IPS-18a (cell line): ENCODE data around the gene MARCKS.

Source experiments
- H3K27ac ChIP-seq: one replicate; pipeline ENCODE4 v1.5.1; 2013; ENCODE audit warnings: low read length
- H3K27me3 ChIP-seq: one replicate; pipeline ENCODE4 v1.6.1; 2013; ENCODE audit warnings: mild to moderate bottlenecking, low read length; ENCODE audit not compliant: control insufficient read depth, insufficient read depth
- H3K36me3 ChIP-seq: one replicate; pipeline ENCODE4 v1.6.1; 2013; ENCODE audit warnings: low read depth, low read length; ENCODE audit not compliant: control insufficient read depth
- H3K4me1 ChIP-seq: one replicate; pipeline ENCODE4 v1.6.1; 2013; ENCODE audit warnings: low read depth, low read length; ENCODE audit not compliant: control insufficient read depth
- H3K4me3 ChIP-seq: one replicate; pipeline ENCODE4 v1.5.1; 2013; ENCODE audit warnings: low read length
- H3K9ac ChIP-seq: one replicate; pipeline ENCODE4 v1.6.1; 2013; ENCODE audit warnings: mild to moderate bottlenecking, low read length, moderate library complexity
- H3K9me3 ChIP-seq: one replicate; pipeline ENCODE4 v1.6.1; 2013; ENCODE audit warnings: low read depth, low read length; ENCODE audit not compliant: control insufficient read depth

MARCKS gene

DNA sequence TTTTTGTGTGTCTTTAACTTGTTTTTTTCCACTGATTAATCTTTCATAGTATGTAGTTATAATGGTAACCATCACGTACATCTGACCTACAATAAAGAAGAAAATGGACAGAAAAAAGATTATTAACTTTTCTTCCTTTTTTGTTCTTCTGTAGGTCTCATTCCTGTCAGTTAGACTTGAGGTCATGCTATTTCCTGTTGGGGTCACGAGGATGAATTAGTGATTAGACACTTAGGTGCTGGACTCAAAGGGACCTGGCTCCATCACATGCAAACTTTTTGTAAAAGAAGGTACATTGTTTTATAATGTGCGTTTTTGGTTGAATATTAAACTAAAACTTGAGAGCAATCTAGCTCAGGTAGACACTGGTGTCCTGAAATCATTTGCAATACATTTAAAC lies 14.8 kb downstream of the MARCKS start:
- no peak overlapping the region for H3K9ac ChIP-seq
- no peaks in the 10 kb centered on the region for H3K36me3 ChIP-seq
- no peak overlapping the region for H3K4me3 ChIP-seq
- H3K4me1 ChIP-seq: no peaks in the 10 kb centered on the region
- no peaks in the 10 kb centered on the region for H3K27me3 ChIP-seq
- no peak overlapping the region for H3K27ac ChIP-seq
- H3K9me3 ChIP-seq: no peaks in the 10 kb centered on the region

DNA sequence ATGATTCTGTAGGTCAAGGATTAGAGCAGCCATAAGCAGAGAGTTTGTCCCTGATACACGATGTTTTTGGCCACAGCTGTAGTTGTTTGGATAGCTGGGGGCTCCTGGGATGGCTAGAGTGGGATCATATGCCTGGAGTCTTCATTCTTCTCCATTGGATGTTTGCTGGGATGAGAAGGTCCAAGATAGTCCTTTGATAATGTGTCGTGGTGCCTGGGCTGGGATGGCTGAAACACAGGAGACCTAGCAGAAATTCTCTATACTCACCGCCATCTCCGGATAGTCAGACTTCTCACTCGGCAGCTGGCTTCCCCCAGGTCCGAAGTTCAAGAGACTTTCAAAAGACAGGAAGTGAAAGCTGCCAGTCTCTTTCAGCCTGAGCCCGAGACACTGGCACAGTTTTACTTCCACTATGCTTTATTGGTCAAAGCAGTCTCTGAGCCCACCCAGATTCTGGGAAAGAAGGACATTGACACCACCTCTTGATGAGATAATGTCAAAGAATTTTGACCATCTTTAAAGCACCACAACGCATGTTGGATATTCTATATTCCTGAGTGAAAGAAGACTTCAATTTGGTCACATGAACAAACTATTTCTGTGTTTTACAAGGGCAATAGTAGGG lies 16.0 kb downstream of the MARCKS start:
- no peak overlapping the region for H3K27ac ChIP-seq
- H3K27me3 ChIP-seq: no peaks in the 10 kb centered on the region
- no peak overlapping the region for H3K9ac ChIP-seq
- H3K36me3 ChIP-seq: no peaks in the 10 kb centered on the region
- no peaks in the 10 kb centered on the region for H3K4me1 ChIP-seq
- H3K4me3 ChIP-seq: no peak overlapping the region
- no peaks in the 10 kb centered on the region for H3K9me3 ChIP-seq

DNA sequence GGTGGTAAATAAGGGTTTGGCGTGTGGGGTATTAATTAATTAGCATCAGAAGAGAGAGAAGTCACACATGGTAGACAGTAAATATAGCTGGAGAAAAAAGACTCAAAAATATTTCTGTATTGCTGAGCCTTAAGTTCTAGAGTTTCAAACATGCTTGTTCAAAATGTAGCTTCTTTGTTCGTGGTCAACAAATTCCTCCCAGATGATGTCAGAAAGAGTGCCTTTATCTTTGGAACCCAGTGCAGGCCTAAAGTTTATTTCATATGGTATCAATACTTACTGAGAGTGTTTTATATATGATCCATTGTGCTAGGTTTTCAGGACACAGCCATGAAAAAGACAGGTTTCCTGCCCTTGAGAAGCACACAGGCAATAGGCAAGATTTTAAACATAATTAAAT lies 18.3 kb downstream of the MARCKS start:
- no peaks in the 10 kb centered on the region for H3K27me3 ChIP-seq
- H3K9me3 ChIP-seq: no peaks in the 10 kb centered on the region
- H3K9ac ChIP-seq: no peak overlapping the region
- H3K4me3 ChIP-seq: no peak overlapping the region
- H3K36me3 ChIP-seq: no peaks in the 10 kb centered on the region
- no peaks in the 10 kb centered on the region for H3K4me1 ChIP-seq
- H3K27ac ChIP-seq: no peak overlapping the region

DNA sequence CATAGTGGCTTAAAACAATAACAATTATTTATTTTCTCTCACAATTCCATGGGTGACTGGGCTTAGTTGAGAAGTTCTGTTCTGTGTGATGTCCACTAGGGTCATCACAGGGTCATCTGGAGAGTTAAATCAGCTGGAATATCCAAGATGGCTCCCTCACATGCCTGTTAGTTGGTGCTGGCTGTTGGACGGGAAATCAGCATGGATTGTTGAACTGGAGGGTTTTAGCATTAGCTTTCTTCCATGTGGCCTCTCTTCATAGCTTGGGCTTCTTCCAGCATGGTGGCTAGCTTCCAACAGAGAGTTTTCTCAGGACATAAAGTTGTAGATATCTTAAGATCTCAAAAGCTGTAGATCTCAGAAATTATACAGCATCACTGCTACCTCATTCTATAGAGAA lies 19.6 kb downstream of the MARCKS start:
- H3K27ac ChIP-seq: no peak overlapping the region
- no peaks in the 10 kb centered on the region for H3K4me1 ChIP-seq
- no peaks in the 10 kb centered on the region for H3K36me3 ChIP-seq
- no peaks in the 10 kb centered on the region for H3K9me3 ChIP-seq
- H3K9ac ChIP-seq: no peak overlapping the region
- H3K27me3 ChIP-seq: no peaks in the 10 kb centered on the region
- no peak overlapping the region for H3K4me3 ChIP-seq

DNA sequence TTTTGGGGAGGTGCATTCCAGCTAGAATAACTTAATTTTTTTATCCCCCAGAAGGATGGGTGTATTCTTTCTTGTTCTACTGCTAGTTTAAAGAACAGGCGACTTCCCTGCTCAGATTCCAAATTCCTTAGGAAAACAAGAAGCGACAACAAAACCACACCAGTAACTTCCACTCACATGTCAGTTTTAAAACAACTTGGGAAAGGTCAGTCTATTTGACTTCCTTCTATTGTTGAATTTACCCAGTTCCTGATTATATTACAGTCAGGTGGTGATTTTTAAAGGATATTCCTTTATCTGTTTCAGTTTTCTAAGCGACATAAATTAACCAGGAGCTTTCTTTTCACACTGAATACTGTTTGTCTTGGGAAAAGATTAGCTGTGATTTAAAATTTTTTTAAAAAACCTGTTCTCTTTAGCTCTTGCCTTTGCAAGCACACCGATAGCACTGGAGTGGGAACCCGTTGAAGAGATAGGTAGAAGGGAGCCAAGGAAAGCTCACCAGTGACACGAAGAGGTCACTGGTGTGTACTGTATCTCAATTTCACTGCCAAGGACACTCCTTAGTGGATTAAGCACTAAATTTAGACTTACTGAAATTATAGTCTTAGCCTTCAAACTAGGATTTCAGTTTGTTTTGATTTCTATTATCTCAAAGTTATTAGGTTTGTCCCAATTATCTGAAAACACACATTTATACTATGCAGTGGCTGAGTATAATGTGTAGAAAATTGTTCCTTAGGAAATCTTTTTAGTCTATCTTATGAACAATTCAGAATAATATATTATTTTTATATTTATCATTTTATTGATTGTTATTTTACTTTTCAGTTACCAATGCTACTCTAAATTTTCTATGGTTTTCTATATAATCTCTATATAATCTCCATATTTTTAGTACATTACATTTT lies 22.3 kb downstream of the MARCKS start:
- H3K4me3 ChIP-seq: no peak overlapping the region
- no peaks in the 10 kb centered on the region for H3K27me3 ChIP-seq
- no peaks in the 10 kb centered on the region for H3K4me1 ChIP-seq
- H3K9ac ChIP-seq: no peak overlapping the region
- H3K36me3 ChIP-seq: no peaks in the 10 kb centered on the region
- no peaks in the 10 kb centered on the region for H3K9me3 ChIP-seq
- no peak overlapping the region for H3K27ac ChIP-seq

DNA sequence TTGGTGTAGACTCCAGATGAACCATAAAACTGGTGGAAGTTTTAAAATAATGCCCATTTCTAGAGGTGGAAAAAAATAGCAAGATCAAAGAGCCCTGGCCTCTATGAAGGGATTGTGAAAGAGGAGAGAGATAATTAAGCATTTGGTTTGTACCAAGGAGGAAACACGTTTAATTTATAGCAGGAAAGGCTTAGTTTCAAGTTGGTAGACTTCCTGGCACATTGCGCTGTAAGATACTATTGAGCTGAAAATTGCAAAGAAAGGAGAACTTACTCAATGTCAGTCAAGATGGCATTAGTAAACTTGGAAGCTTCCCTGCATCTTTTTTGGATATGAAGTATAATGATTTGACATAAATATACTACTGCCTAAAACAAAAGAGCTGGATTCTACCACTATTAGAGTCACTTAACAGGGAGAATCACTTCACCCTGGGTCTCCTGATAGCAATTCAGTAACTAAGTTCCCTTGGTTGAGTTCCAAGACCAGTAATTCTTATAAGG lies 24.4 kb downstream of the MARCKS start:
- no peaks in the 10 kb centered on the region for H3K36me3 ChIP-seq
- no peak overlapping the region for H3K27ac ChIP-seq
- H3K4me3 ChIP-seq: no peak overlapping the region
- no peaks in the 10 kb centered on the region for H3K27me3 ChIP-seq
- H3K4me1 ChIP-seq: no peaks in the 10 kb centered on the region
- H3K9me3 ChIP-seq: no peaks in the 10 kb centered on the region
- H3K9ac ChIP-seq: no peak overlapping the region

DNA sequence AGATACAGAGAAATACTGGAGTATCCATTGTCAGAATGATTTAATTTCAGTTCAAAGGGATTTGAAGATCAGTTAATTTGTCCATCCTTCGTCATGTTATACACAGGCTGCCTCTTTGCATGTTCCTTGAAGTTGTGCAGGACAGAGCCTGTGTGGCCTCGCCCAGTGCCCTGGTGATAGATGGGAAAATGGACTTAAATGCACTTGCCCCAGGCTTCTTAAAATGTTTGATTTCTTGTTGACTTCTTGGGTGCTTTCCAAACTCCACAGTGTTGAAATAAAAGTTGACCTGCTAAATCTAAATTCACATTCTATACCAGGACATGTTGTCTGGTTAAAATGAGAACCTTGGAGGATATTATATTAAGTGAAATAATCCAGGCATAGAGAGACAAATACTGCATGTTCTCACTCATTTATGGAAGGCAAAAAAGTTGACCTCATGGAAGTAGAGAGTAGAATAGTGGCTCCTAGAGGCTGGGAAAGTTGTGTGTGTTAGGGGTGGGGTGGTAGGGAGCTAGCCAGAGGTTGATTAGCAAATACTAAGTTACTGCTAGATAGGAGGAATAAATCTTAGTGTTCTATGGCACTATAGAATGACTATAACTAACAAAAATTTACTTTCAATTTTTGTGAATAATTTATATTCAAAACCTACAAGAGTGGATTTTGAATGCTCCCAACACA lies 25.3 kb downstream of the MARCKS start:
- no peaks in the 10 kb centered on the region for H3K27me3 ChIP-seq
- H3K9ac ChIP-seq: no peak overlapping the region
- H3K9me3 ChIP-seq: no peaks in the 10 kb centered on the region
- no peak overlapping the region for H3K4me3 ChIP-seq
- no peaks in the 10 kb centered on the region for H3K36me3 ChIP-seq
- no peak overlapping the region for H3K27ac ChIP-seq
- H3K4me1 ChIP-seq: no peaks in the 10 kb centered on the region

DNA sequence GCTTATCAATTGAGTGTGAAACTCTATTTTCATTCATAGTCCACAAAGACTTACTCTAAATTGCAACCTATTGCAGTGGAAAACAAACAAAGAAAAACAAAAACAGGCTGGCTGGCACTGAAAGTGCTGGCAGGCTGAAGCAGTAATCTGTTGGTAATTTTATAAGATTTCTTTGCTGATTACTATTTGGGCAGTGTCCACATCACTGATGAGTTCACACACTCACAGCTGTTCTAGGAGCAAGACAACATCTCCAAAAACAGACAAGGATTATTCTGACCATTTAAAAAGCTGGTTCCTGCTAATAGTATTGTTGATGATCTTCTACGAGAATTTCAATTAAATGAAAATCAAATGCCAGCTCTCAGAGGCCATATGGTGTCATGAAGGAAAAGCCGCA lies 26.9 kb downstream of the MARCKS start:
- no peaks in the 10 kb centered on the region for H3K9me3 ChIP-seq
- no peak overlapping the region for H3K4me3 ChIP-seq
- no peaks in the 10 kb centered on the region for H3K27me3 ChIP-seq
- no peak overlapping the region for H3K9ac ChIP-seq
- no peaks in the 10 kb centered on the region for H3K4me1 ChIP-seq
- no peaks in the 10 kb centered on the region for H3K36me3 ChIP-seq
- H3K27ac ChIP-seq: no peak overlapping the region

DNA sequence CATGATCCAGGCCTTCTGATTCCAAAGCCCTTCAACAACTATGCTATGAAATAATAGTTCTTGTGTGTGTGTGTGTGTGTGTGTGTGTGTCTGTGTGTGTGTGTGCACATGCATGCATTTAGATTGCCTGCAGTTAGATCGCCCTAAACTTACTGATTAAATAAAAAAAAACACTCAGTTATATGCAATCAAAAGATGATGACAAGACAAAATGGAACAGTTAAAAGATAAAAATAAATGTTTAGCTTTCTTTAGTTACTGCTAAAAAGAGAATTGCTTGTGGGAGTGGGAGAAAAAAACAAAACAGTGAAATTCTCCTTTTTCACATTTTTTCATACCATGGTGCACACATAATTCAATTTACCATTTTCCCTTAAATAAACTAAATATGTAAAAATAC lies 29.4 kb downstream of the MARCKS start:
- Histone ChIP-seq H3K36me3 (no peaks in the 10 kb centered on the region), H3K9ac (no peak overlapping the region), H3K9me3 (no peaks in the 10 kb centered on the region), H3K4me1 (no peaks in the 10 kb centered on the region), H3K27me3 (no peaks in the 10 kb centered on the region), H3K4me3 (no peak overlapping the region), H3K27ac (no peak overlapping the region)

DNA sequence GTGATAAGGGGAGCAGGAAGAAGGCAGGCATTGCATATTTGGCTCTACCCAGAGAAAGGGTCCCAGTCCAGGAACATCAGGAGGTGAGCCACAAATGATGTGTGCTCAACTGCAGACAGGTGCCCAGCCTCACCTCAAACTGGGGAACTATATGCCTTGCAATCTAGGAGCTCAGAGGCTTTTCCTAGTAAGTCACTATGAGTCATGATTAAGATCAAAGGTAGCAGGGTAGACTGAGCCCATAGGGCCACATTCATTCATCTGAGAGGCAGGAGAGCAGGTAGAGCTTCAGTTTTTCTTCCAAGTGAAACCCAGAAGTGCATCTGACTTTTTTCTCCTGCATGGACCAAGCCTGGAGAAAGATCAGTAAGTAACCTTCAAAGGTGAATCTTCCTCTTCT lies 31.3 kb downstream of the MARCKS start:
- Histone ChIP-seq H3K27me3 (no peaks in the 10 kb centered on the region), H3K4me1 (no peaks in the 10 kb centered on the region), H3K36me3 (no peaks in the 10 kb centered on the region), H3K27ac (no peak overlapping the region), H3K9ac (no peak overlapping the region), H3K9me3 (no peaks in the 10 kb centered on the region), H3K4me3 (no peak overlapping the region)

DNA sequence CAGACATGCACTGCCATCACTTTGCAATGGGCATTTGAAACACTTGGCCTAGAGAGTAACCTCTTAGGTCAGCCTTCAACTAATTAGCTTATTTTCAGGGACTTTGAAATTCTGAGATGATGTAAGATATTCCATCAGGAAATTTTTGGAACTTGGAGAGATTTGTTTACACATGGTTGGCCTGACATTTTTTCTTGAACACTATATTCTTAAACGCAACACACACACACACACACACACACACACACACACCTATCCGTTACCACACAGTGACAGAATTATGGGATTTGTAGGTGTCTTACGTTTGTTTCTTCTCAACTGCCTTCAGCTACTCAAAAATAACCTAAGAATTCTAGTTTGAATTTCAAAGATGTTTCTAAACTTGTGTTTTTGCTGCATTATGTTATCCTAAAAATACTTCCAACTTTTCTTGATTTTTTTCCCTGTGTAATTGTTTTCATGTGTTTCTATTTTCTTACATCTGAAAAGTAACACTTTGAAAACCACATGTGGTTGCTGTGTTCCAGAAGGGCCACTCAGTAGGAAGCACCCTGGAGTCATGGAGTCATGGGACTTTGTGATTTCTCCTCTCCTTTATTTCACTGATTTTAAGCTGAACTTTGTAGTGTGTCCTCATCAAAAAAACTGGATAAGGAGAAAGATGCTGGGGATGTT lies 31.9 kb downstream of the MARCKS start:
- Histone ChIP-seq H3K9ac (no peak overlapping the region), H3K9me3 (no peaks in the 10 kb centered on the region), H3K4me3 (no peak overlapping the region), H3K36me3 (no peaks in the 10 kb centered on the region), H3K27ac (no peak overlapping the region), H3K27me3 (no peaks in the 10 kb centered on the region), H3K4me1 (no peaks in the 10 kb centered on the region)
